GM18867 (cell line): ENCODE data around the gene C17orf58.
"Not testable (repeated sequence)": the region's sequence is repeated elsewhere in the genome, so short reads cannot be mapped to it uniquely, and the experiment has no call there.

Source experiments
- ATAC-seq: cut with Tn5 transposase; IDR thresholded peaks from one replicate; pipeline ENCODE4 v1.9.1; 2021; ENCODE audit warnings: mild to moderate bottlenecking, moderate library complexity; ENCODE audit not compliant: unreplicated experiment

The C17orf58 gene

GRCh38 chr17:67962156-67962555 is 34.1 kb downstream of the C17orf58 start:
- ATAC-seq, result not testable (repeated sequence)

- ATAC-seq, result not testable (repeated sequence)
These were observed 36.0 kb downstream of the C17orf58 start for GRCh38 chr17:67960276-67960675.

- no peak for ATAC-seq
These were observed 36.8 kb downstream of the C17orf58 start for GRCh38 chr17:67959510-67959909.

- ATAC-seq, result no peak
These were observed 45.3 kb downstream of the C17orf58 start for GRCh38 chr17:67950945-67951344.

GRCh38 chr17:67947325-67947813 is 48.9 kb downstream of the C17orf58 start:
- no peak for ATAC-seq

- no peak for ATAC-seq
These were observed 49.8 kb downstream of the C17orf58 start for GRCh38 chr17:67946513-67946912.

- ATAC-seq, result no peak
These were observed 52.2 kb downstream of the C17orf58 start for GRCh38 chr17:67944035-67944434.

GRCh38 chr17:67942810-67943209 is 53.5 kb downstream of the C17orf58 start:
- no peak for ATAC-seq
